GM23338 (cell line): Measurements from ENCODE around the gene JAKMIP1. TPM values are rescaled to one million over a fixed set of nuclear protein-coding genes. Genes with fewer than 3 reads are reported as not detected.

Experiments
- ATAC-seq: fragments of 200-7000 bp; cut with Tn5 transposase; 3 replicates; pipeline ENCODE4 v1.9.1; 2020
- DNase-seq: peaks from one replicate; pipeline ENCODE4 v3.0.0-alpha.2; 2015; ENCODE audit warnings: low spot score
- H2AFZ ChIP-seq: fragments of 200-600 bp; sonication (generic); 2 replicates; pipeline ENCODE4 v1.8.0; 2016; ENCODE audit warnings: antibody characterized with exemption, mild to moderate bottlenecking, moderate library complexity
- H3F3A ChIP-seq: fragments of 200-600 bp; sonication (generic); replicated peaks from 2 replicates; pipeline ENCODE4 v1.8.0; 2017; ENCODE audit warnings: antibody characterized with exemption, mixed run types, low read depth
- H3K27ac ChIP-seq: fragments of 200-600 bp; sonication (generic); 2 replicates; pipeline ENCODE4 v1.6.1; 2016; ENCODE audit warnings: low read depth
- H3K27me3 ChIP-seq: fragments of 200-600 bp; sonication (generic); 2 replicates; pipeline ENCODE4 v1.8.0; 2016; ENCODE audit warnings: mild to moderate bottlenecking, mixed run types, moderate library complexity; ENCODE audit not compliant: insufficient read depth
- H3K36me3 ChIP-seq: fragments of 200-600 bp; sonication (generic); 2 replicates; pipeline ENCODE4 v1.8.0; 2016; ENCODE audit warnings: mild to moderate bottlenecking; ENCODE audit not compliant: insufficient read depth
- H3K4me1 ChIP-seq: fragments of 200-600 bp; sonication (generic); 2 replicates; pipeline ENCODE4 v1.8.0; 2016; ENCODE audit warnings: mild to moderate bottlenecking, moderate library complexity; ENCODE audit not compliant: insufficient read depth
- H3K4me2 ChIP-seq: fragments of 200-600 bp; sonication (generic); 2 replicates; pipeline ENCODE4 v1.7.1; 2017; ENCODE audit warnings: mixed run types
- H3K4me3 ChIP-seq: fragments of 200-600 bp; sonication (generic); 2 replicates; pipeline ENCODE4 v1.6.1; 2016; ENCODE audit warnings: mixed run types
- H3K79me2 ChIP-seq: fragments of 200-600 bp; sonication (generic); replicated peaks from 2 replicates; pipeline ENCODE4 v1.8.0; 2017; ENCODE audit warnings: mild to moderate bottlenecking; ENCODE audit not compliant: insufficient read depth
- H3K9me2 ChIP-seq: fragments of 200-600 bp; sonication (generic); 2 replicates; pipeline ENCODE4 v1.8.0; 2017; ENCODE audit not compliant: insufficient read depth
- H4K20me1 ChIP-seq: fragments of 200-600 bp; sonication (generic); replicated peaks from 2 replicates; pipeline ENCODE4 v1.8.0; 2017; ENCODE audit warnings: mild to moderate bottlenecking; ENCODE audit not compliant: insufficient read depth
- H3K27ac Mint-ChIP-seq: 2 replicates; pipeline ENCODE4 v1.8.0; 2020; ENCODE audit warnings: inconsistent platforms, mild to moderate bottlenecking, moderate library complexity, mixed read lengths
- H3K27me3 Mint-ChIP-seq: 3 replicates; pipeline ENCODE4 v1.8.0; 2022; ENCODE audit warnings: low read depth, mild to moderate bottlenecking, moderate library complexity, mixed read lengths, inconsistent platforms; ENCODE audit not compliant: insufficient read depth, poor library complexity
- H3K36me3 Mint-ChIP-seq: 3 replicates; pipeline ENCODE4 v1.8.0; 2021; ENCODE audit warnings: low read depth, mild to moderate bottlenecking, inconsistent platforms, moderate library complexity, mixed read lengths
- H3K4me1 Mint-ChIP-seq: 3 replicates; pipeline ENCODE4 v1.8.0; 2020; ENCODE audit warnings: mild to moderate bottlenecking, inconsistent platforms, mixed read lengths
- H3K4me3 Mint-ChIP-seq: 3 replicates; pipeline ENCODE4 v1.8.0; 2021; ENCODE audit warnings: moderate library complexity, mild to moderate bottlenecking, inconsistent platforms, mixed read lengths
- H3K9me3 Mint-ChIP-seq: 3 replicates; pipeline ENCODE4 v1.8.0; 2020; ENCODE audit warnings: moderate library complexity, mild to moderate bottlenecking, inconsistent platforms, mixed read lengths
- CREB1 ChIP-seq: fragments of 250-450 bp; sonication (Bioruptor Pico); IDR thresholded peaks from 2 replicates; pipeline ENCODE4 v1.5.0; 2020; ENCODE audit warnings: low read depth, mild to moderate bottlenecking, moderate library complexity
- CTCF ChIP-seq, 2 experiments: fragments of 200-600 bp in 1 of 2; sonication (generic) in 1 of 2; conservative IDR thresholded peaks; 2 replicates each; pipeline versions ENCODE4 v1.5.1 to v1.6.1; 2016 to 2017; ENCODE audit warnings: antibody characterized with exemption in 2 of 2, low read depth in 2 of 2, mild to moderate bottlenecking in 2 of 2, moderate library complexity in 1 of 2
- EZH2 ChIP-seq: fragments of 200-600 bp; sonication (generic); IDR thresholded peaks from one replicate; pipeline ENCODE4 v1.8.0; 2017; ENCODE audit warnings: antibody characterized with exemption, mild to moderate bottlenecking, low read depth; ENCODE audit not compliant: unreplicated experiment
- EZH2phosphoT487 ChIP-seq: fragments of 200-600 bp; sonication (generic); IDR thresholded peaks from one replicate; pipeline ENCODE4 v1.8.1; 2018; ENCODE audit warnings: antibody characterized with exemption; ENCODE audit not compliant: unreplicated experiment
- JUNB ChIP-seq: IDR thresholded peaks from one replicate; pipeline ENCODE4 v1.6.1; 2016; ENCODE audit warnings: antibody characterized with exemption; ENCODE audit not compliant: unreplicated experiment
- NANOG ChIP-seq: IDR thresholded peaks from 2 replicates; pipeline ENCODE4 v1.6.1; 2016; ENCODE audit warnings: antibody characterized with exemption, borderline replicate concordance
- POLR2AphosphoS5 ChIP-seq: IDR thresholded peaks from 2 replicates; pipeline ENCODE4 v1.6.1; 2016; ENCODE audit warnings: antibody characterized with exemption, low read depth
- REST ChIP-seq: IDR thresholded peaks from one replicate; pipeline ENCODE4 v1.6.1; 2018; ENCODE audit warnings: antibody characterized with exemption; ENCODE audit not compliant: unreplicated experiment
- ZNF114 ChIP-seq: fragments of 250-450 bp; sonication (Bioruptor Pico); IDR thresholded peaks from 2 replicates; pipeline ENCODE4 v1.5.0; 2020; ENCODE audit warnings: mild to moderate bottlenecking, moderate library complexity
- ZNF331 ChIP-seq: fragments of 250-450 bp; sonication (Bioruptor Pico); IDR thresholded peaks from 2 replicates; pipeline ENCODE4 v1.5.0; 2020; ENCODE audit warnings: low read depth, mild to moderate bottlenecking, moderate library complexity
- polyA plus RNA-seq: library from polyadenylated mRNA; unstranded; fragments of >200 nt; fragmentation: Nextera tagmentation; extraction: Ambion mirVana; gene quantifications from 2 replicates; pipeline ENCODE4 v1.2.1, GENCODE V29; 2016
- total RNA-seq: library from RNA; depleted of rRNA; stranded (reverse); fragments of >200 nt; shearing (Covaris generic); gene quantifications from 2 replicates; pipeline ENCODE4 v1.2.3, GENCODE V29; 2014

JAKMIP1 gene
- total and polyA plus RNA-seq, 2 experiments from 2014 or later = 4.6 to 5.1 TPM

DNA sequence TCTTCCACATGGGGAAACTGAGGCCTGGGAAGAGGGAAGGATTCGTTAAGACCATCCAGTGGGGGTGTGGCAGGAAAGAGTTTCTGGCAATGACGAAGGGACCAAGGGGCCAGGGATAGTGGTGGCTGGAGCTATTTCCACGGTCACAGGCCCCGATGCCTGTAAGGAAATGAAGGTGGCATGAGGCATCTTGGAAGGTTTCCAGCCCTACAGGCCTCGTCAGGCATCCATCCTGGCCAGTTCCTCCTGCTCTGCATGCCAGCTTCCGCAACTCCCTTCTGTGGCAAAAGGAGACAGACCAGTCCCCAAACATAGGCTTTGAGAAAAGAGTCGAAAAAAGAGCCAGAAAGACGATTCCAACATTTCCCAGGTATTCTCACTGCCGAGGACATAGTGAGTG lies 173.0 kb downstream of the JAKMIP1 start (continued):
- TF ChIP-seq REST = no peak
- no peak for TF ChIP-seq EZH2
- no peak for TF ChIP-seq ZNF331 (CRISPR knock-in tag)
- no peak for TF ChIP-seq POLR2AphosphoS5
- TF ChIP-seq NANOG = no peak
- TF ChIP-seq CREB1 = no peak
- TF ChIP-seq CTCF (conservative IDR thresholded peaks at IDR 0.05; ENCODE audit: low read depth in 2 of 2) = no peak
- no peak for TF ChIP-seq EZH2phosphoT487

GRCh38 chr4:6024313-6024960 lies 175.9 kb downstream of the JAKMIP1 start:
- no peaks in the 10 kb centered on the region for H3K27me3 ChIP-seq
- no peaks in the 10 kb centered on the region for H3K4me1 ChIP-seq
- Mint-ChIP-seq H3K36me3 (no peaks in the 10 kb centered on the region; the same call in 2 of the 3 replicates), H3K27me3 (peaks cover 9% of the 10 kb centered on the region), H3K4me3 (no peak overlapping the region), H3K9me3 (no peaks in the 10 kb centered on the region), H3K4me1 (peaks cover 24% of the 10 kb centered on the region), H3K27ac (no peak overlapping the region)
- no peak overlapping the region for H3K4me2 ChIP-seq
- H2AFZ ChIP-seq = no peak overlapping the region
- no peak overlapping the region for H3K27ac ChIP-seq
- DNase-seq = no peak
- H3K4me3 ChIP-seq = no peak overlapping the region
- TF ChIP-seq ZNF114 (CRISPR knock-in tag) (no peak), JUNB (no peak), CREB1 (no peak), ZNF331 (CRISPR knock-in tag) (no peak), POLR2AphosphoS5 (no peak), REST (no peak), EZH2 (no peak)
- H3K79me2 ChIP-seq = no peaks in the 10 kb centered on the region
- no peaks in the 10 kb centered on the region for H3F3A ChIP-seq
- H3K36me3 ChIP-seq = no peaks in the 10 kb centered on the region
- no peaks in the 10 kb centered on the region for H3K9me2 ChIP-seq
- ATAC-seq = no peak
- H4K20me1 ChIP-seq = no peaks in the 10 kb centered on the region
